Measurements from ENCODE around the gene DBF4B. TPM values are rescaled to one million over a fixed set of nuclear protein-coding genes. Genes with fewer than 3 reads are reported as not detected.

DBF4B gene
- total and polyA plus RNA-seq, 2 of the 13 experiments (the other 11 are each of a cell fraction or from before 2014, with no cell fraction given): 11.7 to 13.2 TPM

- TF ChIP-seq ZBTB43 (CRISPR knock-in tag; conservative IDR thresholded peaks at IDR 0.05): 0 out of 2 replicates have a peak, but pooled peaks have one; percentile 10
- TF ChIP-seq ZNF790 (CRISPR knock-in tag; IDR thresholded peaks at IDR 0.05; ENCODE audit: borderline replicate concordance): no peak
- no peak for TF ChIP-seq ZNF709 (CRISPR knock-in tag; IDR thresholded peaks at IDR 0.05)
- no peak for TF ChIP-seq RBAK (CRISPR knock-in tag; IDR thresholded peaks at IDR 0.05)
- TF ChIP-seq ZNF292 (CRISPR knock-in tag; IDR thresholded peaks at IDR 0.05; ENCODE audit: borderline replicate concordance, low read depth): no peak
- no peak for TF ChIP-seq ZNF567 (CRISPR knock-in tag; IDR thresholded peaks at IDR 0.05; ENCODE audit: borderline replicate concordance)
- peak; percentile 88 for TF ChIP-seq ATF1 (CRISPR knock-in tag; IDR thresholded peaks at IDR 0.05)
- TF ChIP-seq SMAD1 (CRISPR knock-in tag; IDR thresholded peaks at IDR 0.05; ENCODE audit: borderline replicate concordance, low read depth): no peak
- no peak for TF ChIP-seq HMG20A (CRISPR knock-in tag; IDR thresholded peaks at IDR 0.05; ENCODE audit: borderline replicate concordance)
- TF ChIP-seq SALL2 (CRISPR knock-in tag; IDR thresholded peaks at IDR 0.05): no peak; the same call in none of the 2 replicates
- no peak for TF ChIP-seq AKNA (CRISPR knock-in tag; IDR thresholded peaks at IDR 0.05; ENCODE audit: borderline replicate concordance)
- TF ChIP-seq ONECUT2 (CRISPR knock-in tag; IDR thresholded peaks at IDR 0.05): no peak
- no peak for TF ChIP-seq NFYB (CRISPR knock-in tag; IDR thresholded peaks at IDR 0.05)
- TF ChIP-seq HOXD1 (CRISPR knock-in tag; IDR thresholded peaks at IDR 0.05): no peak
- TF ChIP-seq MED1 (CRISPR knock-in tag; IDR thresholded peaks at IDR 0.05): peak; percentile 42; the same call in 1 of the 2 replicates
- peak; percentile 81 for TF ChIP-seq ZFY (CRISPR knock-in tag; IDR thresholded peaks at IDR 0.05)
- peak; percentile 67 for TF ChIP-seq YY1 (IDR thresholded peaks at IDR 0.05; ENCODE audit: insufficient read depth, insufficient replicate concordance, low read depth, low read length)
- TF ChIP-seq ARNTL (CRISPR knock-in tag; IDR thresholded peaks at IDR 0.05): peak; percentile 57; the same call in 1 of the 2 replicates
- TF ChIP-seq RARG (CRISPR knock-in tag; IDR thresholded peaks at IDR 0.05; ENCODE audit: low read depth): 0 out of 2 replicates have a peak, but pooled peaks have one; percentile 47
- TF ChIP-seq FOXK1 (CRISPR knock-in tag; IDR thresholded peaks at IDR 0.05; ENCODE audit: borderline replicate concordance, low read depth): peak; percentile 75
- no peak for TF ChIP-seq CBX2 (IDR thresholded peaks at IDR 0.05; ENCODE audit: low read depth, low read length)
- TF ChIP-seq CBX2 (CRISPR knock-in tag; IDR thresholded peaks at IDR 0.05; ENCODE audit: low read depth): 0 out of 2 replicates have a peak, but pooled peaks have one; percentile 27
Observed at GRCh38 chr17:44708401-44709263, at the start of gene DBF4B (continued).

All from HepG2 (cell line).